GM18870 (cell line): ENCODE results near the gene MACROD2.
"Not testable (repeated sequence)": the region's sequence is repeated elsewhere in the genome, so short reads cannot be mapped to it uniquely, and the experiment has no call there.

ENCODE experiments used
- ATAC-seq: cut with Tn5 transposase; IDR thresholded peaks from one replicate; pipeline ENCODE4 v1.9.1; 2021; ENCODE audit warnings: moderate library complexity; ENCODE audit not compliant: unreplicated experiment

MACROD2 gene

DNA sequence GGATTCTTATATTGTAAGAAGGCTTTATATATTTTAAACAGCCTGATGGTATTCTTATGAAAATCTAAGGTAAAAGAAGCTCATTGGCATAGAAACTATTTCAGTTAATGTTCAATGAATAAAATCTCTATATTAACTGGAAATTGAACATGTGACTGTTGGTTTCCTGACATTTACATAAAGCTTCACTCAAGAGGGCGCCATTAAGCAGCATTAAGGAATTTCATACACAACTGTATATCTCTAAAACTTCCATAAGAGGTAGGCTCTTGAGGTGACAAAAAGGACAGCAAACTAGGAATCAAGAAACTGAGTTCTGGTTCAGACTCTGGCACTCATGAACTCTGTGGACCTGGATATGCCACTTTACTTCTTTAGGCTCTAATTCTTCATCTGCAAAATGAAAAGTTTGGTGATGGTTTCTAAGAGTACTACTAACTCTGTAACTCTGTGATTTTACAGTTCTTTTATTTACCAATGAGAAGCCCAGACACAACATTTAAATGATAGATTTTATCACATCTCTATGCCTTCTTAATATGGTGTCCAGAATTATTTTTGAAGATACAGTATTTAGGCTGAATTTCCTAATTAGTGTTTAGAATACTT is 194.6 kb downstream of the MACROD2 start:
- ATAC-seq: no peak

DNA sequence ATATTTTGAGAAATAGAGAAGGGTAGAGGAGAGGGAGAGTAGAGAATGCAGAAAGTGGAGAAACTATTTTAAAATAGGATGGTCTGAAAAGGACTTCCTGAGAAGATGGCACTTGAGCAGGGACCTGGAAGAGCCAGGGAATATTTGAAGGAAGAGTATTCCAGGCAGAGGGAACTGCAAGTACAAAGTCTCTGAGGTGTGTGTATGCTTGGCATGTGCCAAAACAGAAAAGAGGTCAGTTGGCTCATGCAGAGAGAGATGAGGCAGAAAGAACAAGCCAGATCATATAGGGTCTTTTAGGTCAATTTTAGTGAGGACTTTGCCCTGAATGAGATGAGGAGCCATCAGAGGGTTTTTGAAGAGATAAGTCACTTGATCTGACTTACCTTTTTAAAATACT is 196.2 kb downstream of the MACROD2 start:
- no peak for ATAC-seq

GRCh38 chr20:14193443-14193842 is 198.1 kb downstream of the MACROD2 start:
- no peak for ATAC-seq

DNA sequence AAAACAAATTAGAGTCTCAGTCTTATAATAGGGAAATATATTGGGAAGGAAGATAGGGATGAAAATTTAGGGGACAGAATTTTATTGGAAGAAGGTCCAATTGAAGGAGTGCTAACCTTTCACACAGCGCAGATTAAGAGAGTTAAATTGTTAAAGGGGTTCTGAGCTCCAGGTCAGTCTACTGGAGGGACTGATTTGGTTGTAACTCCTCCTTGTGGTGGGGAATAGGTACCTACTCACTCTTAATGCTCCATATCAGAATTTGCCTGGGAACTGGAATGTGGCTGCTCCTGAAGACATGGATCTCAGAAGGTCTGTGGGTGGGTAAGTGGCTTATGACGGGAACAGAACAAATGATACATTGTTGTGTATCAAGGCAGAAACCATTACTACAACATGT is 198.6 kb downstream of the MACROD2 start:
- ATAC-seq: no peak

- ATAC-seq: no peak
Measured at GRCh38 chr20:14197097-14197496, 201.8 kb downstream of the MACROD2 start.

DNA sequence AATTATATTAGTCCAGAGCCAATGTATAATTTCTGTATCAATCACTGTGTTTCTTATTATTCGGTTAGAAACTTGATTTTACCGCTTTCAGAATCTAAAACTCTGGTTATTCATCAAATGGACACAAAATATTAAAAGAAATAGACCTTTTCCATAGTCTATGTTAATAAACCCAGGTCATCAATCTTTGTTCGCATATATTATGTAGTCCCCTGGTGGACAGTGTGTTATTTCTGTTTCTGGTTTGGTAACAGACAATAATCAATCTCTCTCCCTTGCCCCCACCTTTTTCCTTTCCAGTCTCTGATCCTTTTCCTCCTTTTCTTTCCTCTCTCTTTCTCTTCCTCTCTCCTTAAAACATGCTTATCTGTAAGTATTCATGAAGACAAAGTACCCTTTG is 203.1 kb downstream of the MACROD2 start:
- ATAC-seq: no peak

- no peak for ATAC-seq
Measured at GRCh38 chr20:14199111-14199510, 203.8 kb downstream of the MACROD2 start.

GRCh38 chr20:14203657-14204056 is 208.3 kb downstream of the MACROD2 start:
- no peak for ATAC-seq

- ATAC-seq: no peak
Measured at GRCh38 chr20:14207591-14207990, 212.3 kb downstream of the MACROD2 start.

DNA sequence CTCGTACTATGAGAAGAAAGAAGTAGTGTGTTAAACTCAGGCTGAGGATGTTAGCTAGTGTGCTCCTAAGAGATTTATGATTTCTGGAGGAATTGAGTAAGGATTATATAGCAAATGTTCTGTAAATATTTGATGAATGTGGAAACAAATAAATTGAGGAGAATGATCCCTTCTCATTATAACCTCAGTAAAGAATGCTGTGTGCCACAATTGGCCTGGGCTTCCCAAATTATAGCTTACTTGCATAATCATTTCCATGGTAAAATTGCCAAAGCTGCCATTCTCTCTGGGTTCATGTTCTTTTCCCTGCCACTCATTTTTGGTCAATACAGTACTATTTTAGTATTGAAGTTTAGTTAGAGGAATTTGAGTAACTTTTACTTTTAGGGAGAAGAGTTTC is 213.6 kb downstream of the MACROD2 start:
- no peak for ATAC-seq

DNA sequence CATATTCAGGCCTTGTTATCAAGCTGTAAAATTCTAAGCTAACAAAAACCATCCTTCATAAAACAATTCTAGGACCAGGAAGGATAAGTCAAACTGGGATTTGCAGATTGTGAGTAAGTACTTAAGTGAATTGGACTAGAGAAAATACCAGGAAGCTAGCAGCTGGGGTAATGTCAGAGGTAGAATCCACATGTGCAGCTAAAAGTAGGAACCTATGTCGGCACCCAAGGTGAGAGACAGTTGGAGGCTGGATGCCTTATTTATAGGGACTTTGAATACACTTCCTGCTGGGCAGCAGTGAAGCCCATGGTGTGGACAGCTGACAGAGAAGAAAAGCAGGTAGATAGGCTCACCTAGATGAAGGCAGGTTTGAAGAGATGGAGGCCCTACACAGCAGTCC is 214.8 kb downstream of the MACROD2 start:
- no peak for ATAC-seq

GRCh38 chr20:14214046-14214445 is 218.7 kb downstream of the MACROD2 start:
- no peak for ATAC-seq

GRCh38 chr20:14215880-14216279 is 220.6 kb downstream of the MACROD2 start:
- not testable (repeated sequence) for ATAC-seq

DNA sequence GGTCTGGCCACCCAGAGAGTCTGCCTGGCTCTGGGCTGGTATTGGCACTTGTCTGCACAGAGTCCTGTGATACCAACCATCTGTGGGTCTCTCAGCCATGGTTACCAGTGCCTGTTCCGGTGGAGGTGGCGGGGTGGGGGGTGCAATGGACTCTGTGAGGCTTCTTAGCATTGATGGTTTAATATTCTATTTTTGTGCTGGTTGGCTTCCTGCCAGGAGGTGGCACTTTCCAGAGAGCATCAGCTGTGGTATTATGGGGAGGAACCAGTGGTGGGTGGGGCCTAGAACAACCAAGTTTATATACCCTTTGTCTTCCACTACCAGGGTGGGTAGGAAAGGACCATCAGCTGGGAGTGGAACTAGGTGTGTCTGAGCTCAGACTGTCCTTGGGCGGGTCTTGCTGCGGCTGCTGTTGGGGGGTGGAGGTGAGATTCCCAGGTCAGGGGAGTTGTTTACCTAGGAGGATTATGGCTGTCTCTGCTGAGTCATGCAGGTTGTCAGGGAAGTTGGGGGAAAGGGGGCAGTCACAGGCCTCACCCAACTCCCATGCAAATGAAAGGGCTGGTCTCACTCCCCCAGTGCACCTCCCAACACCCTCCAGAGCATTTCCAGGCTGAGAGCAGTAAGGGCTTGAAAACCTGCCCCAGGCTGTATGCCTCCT is 224.6 kb downstream of the MACROD2 start:
- no peak for ATAC-seq

- ATAC-seq: no peak
Measured at GRCh38 chr20:14220986-14221385, 225.7 kb downstream of the MACROD2 start.

DNA sequence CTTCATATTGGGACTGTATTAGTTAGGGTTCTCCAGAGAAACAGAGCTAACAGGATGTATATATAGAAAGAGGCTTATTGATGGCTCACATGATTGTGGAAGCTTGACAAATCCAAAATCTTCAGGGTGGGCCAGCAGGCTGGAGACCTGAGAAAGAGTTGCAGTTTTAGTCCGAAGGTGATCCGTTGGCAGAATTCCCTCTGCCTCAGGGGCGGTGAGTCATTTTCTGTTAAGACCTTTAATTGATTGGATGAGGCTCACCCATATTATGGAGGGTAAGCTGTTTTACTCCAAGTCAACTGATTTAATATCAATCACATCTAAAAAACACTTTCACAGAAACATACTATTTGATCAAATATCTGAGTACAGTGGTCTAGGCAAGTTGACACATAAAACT is 228.5 kb downstream of the MACROD2 start:
- ATAC-seq: no peak

- ATAC-seq: not testable (repeated sequence)
Measured at GRCh38 chr20:14226051-14227049, 231.0 kb downstream of the MACROD2 start.

- peak; percentile 81 for ATAC-seq
Measured at GRCh38 chr20:14232650-14233049, 237.3 kb downstream of the MACROD2 start.

- ATAC-seq: no peak
Measured at GRCh38 chr20:14234666-14235295, 239.5 kb downstream of the MACROD2 start.

- ATAC-seq: no peak
Measured at GRCh38 chr20:14235355-14235754, 240.0 kb downstream of the MACROD2 start.

GRCh38 chr20:14245368-14245970 is 250.2 kb downstream of the MACROD2 start:
- ATAC-seq: no peak
